Stimulated activated naive CD8-positive, alpha-beta T cell treated with anti-CD3 and anti-CD28 coated beads, Interleukin-15, amount 100 ng/mL, for 72 hours (primary cell): ENCODE data around the gene DNAJC22.
A peak's percentile ranks its signal among the peaks of the same experiment; 100 is the strongest.
"Not testable (repeated sequence)": the region's sequence is repeated elsewhere in the genome, so short reads cannot be mapped to it uniquely, and the experiment has no call there.

Experiments used
- ATAC-seq: fragments of 150-1000 bp; cut with Tn5 transposase; 2 replicates; pipeline ENCODE4 v1.10.0; 2021; ENCODE audit warnings: mild to moderate bottlenecking, moderate library complexity
- DNase-seq, 2 donors: peaks; one replicate each; pipeline ENCODE4 v3.0.0; 2021 to 2022
- H3K27ac Mint-ChIP-seq, 2 donors: one replicate each; pipeline ENCODE4 v1.8.0; 2022; ENCODE audit warnings: mild to moderate bottlenecking in 2 of 2, mixed read lengths in 2 of 2, moderate library complexity in 2 of 2
- H3K27me3 Mint-ChIP-seq: one replicate; pipeline ENCODE4 v1.8.0; 2022; ENCODE audit warnings: mixed read lengths
- H3K4me1 Mint-ChIP-seq: one replicate; pipeline ENCODE4 v1.8.0; 2022; ENCODE audit warnings: mild to moderate bottlenecking, mixed read lengths
- H3K4me3 Mint-ChIP-seq, 2 donors: one replicate each; pipeline ENCODE4 v1.8.0; 2022; ENCODE audit warnings: mild to moderate bottlenecking in 2 of 2, mixed read lengths in 2 of 2, moderate library complexity in 1 of 2
- H3K9me3 Mint-ChIP-seq, 2 donors: one replicate each; pipeline ENCODE4 v1.8.0; 2022; ENCODE audit warnings: mixed read lengths in 2 of 2

The DNAJC22 gene

GRCh38 chr12:49346659-49347310, at the start of gene DNAJC22:
TSS of gene DNAJC22 (plus strand) at chr12:49346888. CDS start at chr12:49348873, 1,985 bp downstream.
- Mint-ChIP-seq H3K4me1 (peaks cover 50% of the 10 kb centered on the region), H3K4me3 (peak within 1 kb of the TSS; percentile 81 to 92), H3K27ac (no peak within 1 kb of the TSS), H3K27me3 (peaks cover 100% of the 10 kb centered on the region), H3K9me3 (no peaks in the 10 kb centered on the region)
- peak; percentile 31 for ATAC-seq
- peak; percentile 47 to 48 for DNase-seq

DNA sequence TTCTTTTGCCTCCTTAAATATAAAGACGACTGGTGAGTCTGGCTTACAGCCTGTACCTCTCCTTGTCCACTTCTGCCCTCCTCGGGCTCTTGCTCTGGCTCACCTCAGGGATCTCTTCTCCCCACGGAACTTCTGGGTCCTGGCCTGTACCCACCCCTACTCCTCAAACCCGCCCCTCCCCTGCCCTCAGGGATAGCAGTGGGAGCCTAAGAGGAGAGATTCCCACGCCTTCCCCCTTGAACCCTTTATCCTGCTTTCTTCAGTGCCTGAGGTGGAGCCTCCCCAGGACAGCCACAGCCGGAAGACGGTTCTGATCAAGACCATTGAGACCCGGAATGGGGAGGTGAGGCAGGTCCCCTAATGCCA, 49.0 kb upstream of the DNAJC22 start:
- H3K27ac Mint-ChIP-seq = no peak overlapping the region
- ATAC-seq (peak; percentile 10), DNase-seq (no peak)
- peaks cover 28% of the 10 kb centered on the region for H3K4me1 Mint-ChIP-seq
- H3K9me3 Mint-ChIP-seq = no peaks in the 10 kb centered on the region
- peak overlapping the region; percentile 66 to 72 for H3K4me3 Mint-ChIP-seq
- peaks cover 85% of the 10 kb centered on the region for H3K27me3 Mint-ChIP-seq

DNA sequence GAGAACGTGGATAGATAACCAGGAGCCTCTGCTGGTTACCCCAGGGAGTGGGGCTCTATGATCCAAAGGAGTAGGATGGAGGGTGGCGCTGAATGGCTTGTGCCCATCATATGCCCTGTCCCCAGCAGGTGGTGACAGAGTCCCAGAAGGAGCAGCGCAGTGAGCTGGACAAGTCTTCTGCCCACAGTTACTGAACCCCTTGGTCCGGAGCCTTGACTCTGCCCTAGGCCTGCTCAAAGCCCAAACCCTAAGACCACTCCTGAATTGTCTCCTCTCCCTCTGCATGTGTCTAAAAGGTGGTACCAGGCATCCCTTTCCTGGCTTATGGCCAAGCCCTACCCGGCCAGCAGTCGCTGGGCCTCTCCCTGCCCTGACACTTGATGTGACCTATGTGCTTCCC, 48.5 kb upstream of the DNAJC22 start:
- peaks cover 28% of the 10 kb centered on the region for H3K4me1 Mint-ChIP-seq
- H3K27me3 Mint-ChIP-seq = peaks cover 85% of the 10 kb centered on the region
- no peak overlapping the region for H3K27ac Mint-ChIP-seq
- no peak for DNase-seq
- peak overlapping the region in 1 of 2 donors; percentile 72 for H3K4me3 Mint-ChIP-seq
- no peaks in the 10 kb centered on the region for H3K9me3 Mint-ChIP-seq
- ATAC-seq = peak; percentile 31

GRCh38 chr12:49301760-49302159, 44.9 kb upstream of the DNAJC22 start:
- Mint-ChIP-seq H3K4me1 (peaks cover 14% of the 10 kb centered on the region), H3K27ac (no peak overlapping the region), H3K27me3 (peaks cover 72% of the 10 kb centered on the region), H3K4me3 (no peak overlapping the region), H3K9me3 (no peaks in the 10 kb centered on the region)
- no peak for ATAC-seq
- no peak for DNase-seq

DNA sequence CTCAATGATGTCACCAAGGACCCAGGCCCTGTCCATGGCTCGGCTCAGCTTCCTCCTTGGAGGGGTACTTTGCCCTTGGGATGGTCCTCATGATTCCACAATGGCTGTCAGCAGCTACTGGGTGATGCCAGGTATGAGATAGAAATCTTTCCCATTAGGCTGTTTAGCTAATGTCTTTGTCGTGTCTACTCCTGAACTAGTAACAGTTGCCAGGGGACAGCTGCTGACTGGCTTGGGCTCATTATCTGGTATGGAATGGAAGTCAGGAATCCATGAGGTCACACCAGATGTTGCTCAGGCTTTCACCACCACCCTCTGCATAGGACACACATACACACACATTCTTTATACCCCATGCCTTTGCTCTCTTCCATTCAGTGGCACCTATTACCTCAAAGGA, 42.5 kb upstream of the DNAJC22 start:
- H3K4me1 Mint-ChIP-seq = no peaks in the 10 kb centered on the region
- no peak for ATAC-seq
- no peak overlapping the region for H3K4me3 Mint-ChIP-seq
- no peaks in the 10 kb centered on the region for H3K9me3 Mint-ChIP-seq
- no peak for DNase-seq
- no peak overlapping the region for H3K27ac Mint-ChIP-seq
- H3K27me3 Mint-ChIP-seq = peaks cover 70% of the 10 kb centered on the region

DNA sequence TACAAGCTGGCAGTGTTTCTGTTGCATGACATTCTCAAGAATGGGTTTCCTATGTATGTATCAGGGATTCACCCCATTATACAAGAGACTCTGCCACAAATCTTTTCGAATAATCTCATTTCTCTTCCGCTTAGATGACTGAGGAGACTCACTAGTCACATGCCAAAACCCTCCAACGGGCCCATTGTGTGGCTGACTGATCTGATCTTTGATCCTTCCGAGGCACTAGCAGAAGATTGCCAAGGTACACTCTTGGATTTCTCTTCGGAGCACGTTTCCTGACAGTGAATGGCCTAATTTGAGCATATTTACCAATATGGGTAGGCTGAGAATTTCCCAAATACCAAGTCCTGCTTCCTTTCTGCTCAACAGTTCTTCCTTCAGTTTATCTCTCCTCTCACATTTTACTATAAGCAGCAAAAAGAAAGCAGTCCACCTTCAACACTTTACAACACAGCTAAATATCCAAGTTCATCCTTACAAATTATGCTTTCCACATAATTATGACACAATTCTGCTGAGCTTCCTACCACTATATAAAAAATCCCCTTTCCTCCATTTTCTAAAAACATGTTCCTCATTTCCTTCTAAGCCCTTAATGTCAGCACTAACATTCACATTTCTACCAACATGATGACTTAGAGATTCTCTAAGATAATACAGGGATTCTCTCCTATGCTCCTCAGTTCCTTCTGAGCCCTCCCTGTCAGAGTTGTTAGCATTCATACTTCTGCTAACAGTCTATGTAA, 40.8 kb upstream of the DNAJC22 start:
- peaks cover 67% of the 10 kb centered on the region for H3K27me3 Mint-ChIP-seq

GRCh38 chr12:49309386-49309785, 37.3 kb upstream of the DNAJC22 start:
- Mint-ChIP-seq H3K9me3 (no peaks in the 10 kb centered on the region), H3K4me1 (no peaks in the 10 kb centered on the region), H3K27ac (no peak overlapping the region), H3K27me3 (peaks cover 48% of the 10 kb centered on the region), H3K4me3 (no peak overlapping the region)
- DNase-seq (no peak), ATAC-seq (no peak)

More for the DNA sequence above, 40.8 kb upstream of the DNAJC22 start:
- Mint-ChIP-seq H3K4me1 (no peaks in the 10 kb centered on the region), H3K27ac (no peak overlapping the region), H3K4me3 (no peak overlapping the region), H3K9me3 (no peaks in the 10 kb centered on the region)
- ATAC-seq (no peak), DNase-seq (no peak)

DNA sequence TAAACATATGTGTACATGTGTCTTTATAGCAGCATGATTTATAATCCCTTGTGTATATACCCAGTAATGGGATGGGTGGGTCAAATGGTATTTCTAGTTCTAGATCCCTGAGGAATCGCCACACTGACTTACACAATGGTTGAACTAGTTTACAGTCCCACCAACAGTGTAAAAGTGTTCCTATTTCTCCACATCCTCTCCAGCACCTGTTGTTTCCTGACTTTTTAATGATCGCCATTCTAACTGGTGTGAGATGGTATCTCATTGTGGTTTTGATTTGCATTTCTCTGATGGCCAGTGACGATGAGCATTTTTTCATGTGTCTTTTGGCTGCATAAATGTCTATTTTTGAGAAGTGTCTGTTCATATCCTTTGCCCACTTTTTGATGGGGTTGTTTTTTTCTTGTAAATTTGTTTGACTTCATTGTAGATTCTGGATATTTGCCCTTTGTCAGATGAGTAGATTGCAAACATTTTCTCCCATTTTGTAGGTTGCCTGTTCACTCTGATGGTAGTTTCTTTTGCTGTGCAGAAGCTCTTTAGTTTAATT, 36.2 kb upstream of the DNAJC22 start:
- H3K27me3 Mint-ChIP-seq = peaks cover 46% of the 10 kb centered on the region
- not testable (repeated sequence) for ATAC-seq, H3K27ac Mint-ChIP-seq, H3K9me3 Mint-ChIP-seq, DNase-seq, H3K4me3 Mint-ChIP-seq, H3K4me1 Mint-ChIP-seq

GRCh38 chr12:49314811-49315210, 31.9 kb upstream of the DNAJC22 start:
- Mint-ChIP-seq H3K4me1 (no peaks in the 10 kb centered on the region), H3K9me3 (no peaks in the 10 kb centered on the region), H3K27me3 (peaks cover 8% of the 10 kb centered on the region), H3K27ac (no peak overlapping the region), H3K4me3 (no peak overlapping the region)
- no peak for ATAC-seq
- no peak for DNase-seq

- peaks cover 15% of the 10 kb centered on the region for H3K4me1 Mint-ChIP-seq
- H3K27me3 Mint-ChIP-seq, H3K4me3 Mint-ChIP-seq, H3K27ac Mint-ChIP-seq, DNase-seq, ATAC-seq, H3K9me3 Mint-ChIP-seq: not testable (repeated sequence)
Observed at GRCh38 chr12:49317118-49317517, 29.6 kb upstream of the DNAJC22 start.

DNA sequence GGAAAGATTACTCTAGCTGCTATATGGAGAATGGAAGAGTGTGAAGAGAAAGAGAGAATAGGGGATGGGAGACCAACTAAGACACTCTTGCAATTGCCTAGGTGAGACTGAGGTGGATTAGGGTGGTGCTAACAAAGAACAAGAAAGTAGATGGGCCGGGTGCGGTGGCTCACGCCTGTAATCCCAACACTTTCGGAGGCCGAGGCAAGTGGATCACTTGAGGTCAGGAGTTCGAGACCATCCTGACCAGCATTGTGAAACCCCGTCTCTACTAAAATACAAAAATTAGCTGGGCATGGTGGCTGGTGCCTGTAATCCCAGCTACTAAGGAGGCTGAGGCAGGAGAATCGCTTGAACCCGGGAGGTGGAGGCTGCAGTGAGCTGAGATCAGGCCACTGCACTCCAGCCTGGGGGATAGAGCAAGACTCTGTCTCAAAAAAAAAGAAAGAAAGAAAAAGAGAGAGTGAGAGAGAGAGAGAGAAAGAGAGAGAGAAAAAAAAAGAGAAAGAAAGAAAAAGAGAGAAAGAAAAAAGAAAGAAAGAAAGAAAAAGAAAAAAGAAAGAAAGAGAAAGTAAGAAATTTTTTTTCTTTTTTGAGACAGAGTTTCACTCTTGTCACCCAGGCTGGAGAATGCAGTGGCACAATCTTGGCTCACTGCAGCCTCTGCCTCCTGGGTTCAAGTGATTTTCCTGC, 26.1 kb upstream of the DNAJC22 start:
- H3K27ac Mint-ChIP-seq = peak overlapping the region; percentile 20 to 62
- H3K27me3 Mint-ChIP-seq, DNase-seq, H3K4me3 Mint-ChIP-seq, H3K9me3 Mint-ChIP-seq, ATAC-seq: not testable (repeated sequence)
- peaks cover 23% of the 10 kb centered on the region for H3K4me1 Mint-ChIP-seq

DNA sequence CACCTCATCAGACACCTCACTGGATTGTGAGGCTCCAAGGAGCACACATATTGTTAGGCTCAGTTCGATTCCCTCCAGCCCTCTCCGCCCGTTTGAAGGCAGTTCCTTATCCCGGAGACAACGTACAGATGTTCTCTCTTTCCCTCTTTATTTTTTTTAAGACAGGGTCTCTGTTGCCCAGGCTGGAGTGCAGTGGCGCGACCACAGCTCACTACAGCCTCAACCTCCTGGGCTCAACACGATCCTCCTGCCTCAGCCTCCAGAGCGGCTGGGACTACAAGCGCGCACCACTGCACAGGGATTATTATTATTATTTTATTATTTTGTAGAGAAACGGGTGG, 24.4 kb upstream of the DNAJC22 start:
- H3K27ac Mint-ChIP-seq = peak overlapping the region; percentile 95 to 96
- ATAC-seq (no peak), DNase-seq (no peak)
- peaks cover 23% of the 10 kb centered on the region for H3K4me1 Mint-ChIP-seq
- H3K9me3 Mint-ChIP-seq = no peaks in the 10 kb centered on the region
- no peaks in the 10 kb centered on the region for H3K27me3 Mint-ChIP-seq
- H3K4me3 Mint-ChIP-seq = peak overlapping the region; percentile 91 to 94

GRCh38 chr12:49322708-49323523, 23.8 kb upstream of the DNAJC22 start, which contains the start of gene TROAP:
TSS of gene TROAP (plus strand) at chr12:49323255. CDS start at chr12:49323609, 354 bp downstream.
- H3K27ac Mint-ChIP-seq = peak within 1 kb of the TSS; percentile 95 to 98
- DNase-seq (peak; percentile 98 to 99), ATAC-seq (peak; percentile 95)
- H3K27me3 Mint-ChIP-seq = no peaks in the 10 kb centered on the region
- H3K9me3 Mint-ChIP-seq = no peaks in the 10 kb centered on the region
- peak within 1 kb of the TSS; percentile 91 to 94 for H3K4me3 Mint-ChIP-seq
- H3K4me1 Mint-ChIP-seq = peaks cover 23% of the 10 kb centered on the region

- ATAC-seq = no peak
- DNase-seq = no peak
- Mint-ChIP-seq H3K9me3 (no peaks in the 10 kb centered on the region), H3K27me3 (no peaks in the 10 kb centered on the region), H3K4me1 (peaks cover 23% of the 10 kb centered on the region), H3K27ac (peak overlapping the region; percentile 95 to 98), H3K4me3 (peak overlapping the region; percentile 91 to 94)
Observed at GRCh38 chr12:49323524-49324097, 23.1 kb upstream of the DNAJC22 start.

- Mint-ChIP-seq H3K27me3 (no peaks in the 10 kb centered on the region), H3K4me1 (peaks cover 23% of the 10 kb centered on the region), H3K4me3 (no peak overlapping the region), H3K9me3 (no peaks in the 10 kb centered on the region), H3K27ac (no peak overlapping the region)
- ATAC-seq = no peak
- no peak for DNase-seq
Observed at GRCh38 chr12:49325606-49326005, 21.1 kb upstream of the DNAJC22 start.
